Duodenal mucosa (tissue), 2 donors: ENCODE data around the gene CYSTM1.

Source experiments
- H3K27ac ChIP-seq: one replicate; pipeline ENCODE4 v1.7.0; 2013; ENCODE audit warnings: low read depth, low read length
- H3K27me3 ChIP-seq, 2 donors: one replicate each; pipeline ENCODE4 v1.7.0; 2013; ENCODE audit warnings: low read length in 2 of 2, control low read depth in 1 of 2; ENCODE audit not compliant: insufficient read depth in 2 of 2, control insufficient read depth in 1 of 2
- H3K36me3 ChIP-seq, 2 donors: one replicate each; pipeline ENCODE4 v1.7.0; 2013; ENCODE audit warnings: low read length in 2 of 2, control low read depth in 1 of 2; ENCODE audit not compliant: insufficient read depth in 2 of 2, control insufficient read depth in 1 of 2
- H3K4me1 ChIP-seq, 2 donors: one replicate each; pipeline ENCODE4 v1.7.0; 2013; ENCODE audit warnings: low read length in 2 of 2, control low read depth in 1 of 2; ENCODE audit not compliant: insufficient read depth in 2 of 2, control insufficient read depth in 1 of 2
- H3K4me3 ChIP-seq, 2 donors: one replicate each; pipeline ENCODE4 v1.7.0; 2013; ENCODE audit warnings: low read length in 2 of 2, low read depth in 1 of 2
- H3K9ac ChIP-seq, 2 donors: one replicate each; pipeline ENCODE4 v1.7.0; 2013; ENCODE audit warnings: low read length in 2 of 2, low read depth in 1 of 2
- H3K9me3 ChIP-seq, 2 donors: one replicate each; pipeline ENCODE4 v1.7.0; 2013; ENCODE audit warnings: low read length in 2 of 2, control low read depth in 1 of 2; ENCODE audit not compliant: control insufficient read depth in 1 of 2

Gene CYSTM1

GRCh38 chr5:140282266-140282665, 107.3 kb downstream of the CYSTM1 start:
- Histone ChIP-seq H3K27me3 (no peaks in the 10 kb centered on the region), H3K4me3 (no peak overlapping the region), H3K27ac (no peak overlapping the region), H3K4me1 (peaks cover 0 to 12% of the 10 kb centered on the region in 2 donors), H3K9ac (no peak overlapping the region), H3K9me3 (peaks cover 0 to 3% of the 10 kb centered on the region in 2 donors), H3K36me3 (no peaks in the 10 kb centered on the region)

GRCh38 chr5:140284013-140284412, 109.0 kb downstream of the CYSTM1 start:
- Histone ChIP-seq H3K4me1 (peaks cover 0 to 12% of the 10 kb centered on the region in 2 donors), H3K9me3 (no peaks in the 10 kb centered on the region), H3K9ac (no peak overlapping the region), H3K27ac (no peak overlapping the region), H3K4me3 (no peak overlapping the region), H3K27me3 (no peaks in the 10 kb centered on the region), H3K36me3 (no peaks in the 10 kb centered on the region)

- Histone ChIP-seq H3K4me3 (no peak overlapping the region), H3K27me3 (no peaks in the 10 kb centered on the region), H3K9me3 (no peaks in the 10 kb centered on the region), H3K4me1 (peaks cover 0 to 12% of the 10 kb centered on the region in 2 donors), H3K27ac (no peak overlapping the region), H3K9ac (no peak overlapping the region), H3K36me3 (no peaks in the 10 kb centered on the region)
Measured at GRCh38 chr5:140286424-140286823, 111.4 kb downstream of the CYSTM1 start.

- Histone ChIP-seq H3K36me3 (no peaks in the 10 kb centered on the region), H3K9me3 (no peaks in the 10 kb centered on the region), H3K4me3 (no peak overlapping the region), H3K4me1 (peaks cover 2 to 17% of the 10 kb centered on the region in 2 donors), H3K27ac (no peak overlapping the region), H3K27me3 (no peaks in the 10 kb centered on the region), H3K9ac (no peak overlapping the region)
Measured at GRCh38 chr5:140287801-140288521, 113.0 kb downstream of the CYSTM1 start.

- no peaks in the 10 kb centered on the region for H3K9me3 ChIP-seq
- H3K36me3 ChIP-seq, result peaks cover 0 to 1% of the 10 kb centered on the region in 2 donors
- H3K4me3 ChIP-seq, result no peak overlapping the region
- no peak overlapping the region for H3K27ac ChIP-seq
- H3K4me1 ChIP-seq, result peaks cover 9 to 22% of the 10 kb centered on the region in 2 donors
- H3K27me3 ChIP-seq, result no peaks in the 10 kb centered on the region
- H3K9ac ChIP-seq, result no peak overlapping the region
Measured at GRCh38 chr5:140292212-140293036, 117.4 kb downstream of the CYSTM1 start.
